Lower leg skin (tissue), 4 donors: ENCODE measurements around the gene CCDC142. TPM values are rescaled to one million over a fixed set of nuclear protein-coding genes. Genes with fewer than 3 reads are reported as not detected.

Experiments
- DNase-seq, 2 donors: peaks; one replicate each; pipeline ENCODE4 v3.0.0-alpha.2; 2019; ENCODE audit warnings: low spot score in 2 of 2
- H3K4me3 ChIP-seq: fragments of 200-600 bp; sonication (generic); 2 replicates; pipeline ENCODE4 v1.5.1; 2017; ENCODE audit warnings: mild to moderate bottlenecking, low read depth; ENCODE audit not compliant: poor library complexity, severe bottlenecking
- CTCF ChIP-seq, 3 donors: fragments of 450-650 bp; IDR thresholded peaks; one replicate each; pipeline ENCODE4 v1.5.1; 2016; ENCODE audit warnings: antibody characterized with exemption in 3 of 3, mild to moderate bottlenecking in 3 of 3, moderate library complexity in 2 of 3
- POLR2A ChIP-seq, 2 donors: fragments of 450-650 bp; IDR thresholded peaks; one replicate each; pipeline ENCODE4 v1.6.1; 2016 to 2017; ENCODE audit warnings: antibody characterized with exemption in 2 of 2, mild to moderate bottlenecking in 1 of 2, moderate library complexity in 1 of 2
- WGBS, 2 donors: methylation state at CpG; one replicate each; pipeline ENCODE4 v1.1.5; 2018; 5-methylcytosine and 5-hydroxymethylcytosine counted together
- intact Hi-C: fragments of 100-400 bp; cut with DNase I; formaldehyde crosslinking; loops from one replicate; pipeline ENCODE4 v1.15.0; 2023; ENCODE audit warnings: low total_unique reads
- total RNA-seq, 4 donors: library from RNA; depleted of rRNA; stranded (reverse); fragments of >200 nt; gene quantifications; one replicate each; pipeline ENCODE4 v1.1.0, GENCODE V29; 2016

Gene CCDC142
- total RNA-seq, 4 donors from 2014 or later = 11.7 to 16.1 (median 13.4) TPM

- DNase-seq = peak; percentile 57 to 95
- no peak for TF ChIP-seq CTCF (IDR thresholded peaks at IDR 0.05)
- TF ChIP-seq POLR2A (IDR thresholded peaks at IDR 0.05) = no peak
- intact Hi-C loops = no loop called here
- H3K4me3 ChIP-seq = peak overlapping the region; percentile 54
- 0 to 1% methylated on average over 22 to 33 of the region's 46 CpGs for WGBS, 2 donors
Observed at GRCh38 chr2:74457549-74458131, 25.2 kb downstream of the CCDC142 start.

- H3K4me3 ChIP-seq = peak overlapping the region; percentile 54
- TF ChIP-seq POLR2A (IDR thresholded peaks at IDR 0.05) = no peak
- no peak for TF ChIP-seq CTCF (IDR thresholded peaks at IDR 0.05)
- no peak for DNase-seq
- 0 to 2% methylated on average over 13 to 22 of the region's 27 CpGs for WGBS, 2 donors
- intact Hi-C loops = no loop called here
Observed at GRCh38 chr2:74457129-74457548, 25.7 kb downstream of the CCDC142 start.

- WGBS, 2 donors = 1% methylated on average over 40 of the region's 40 CpGs
- intact Hi-C loops = no loop called here
- peak; percentile 97 to 99 for DNase-seq
- TF ChIP-seq CTCF (IDR thresholded peaks at IDR 0.05) = peak in 1 of 3 donors; percentile 15
- no peak for TF ChIP-seq POLR2A (IDR thresholded peaks at IDR 0.05)
- peak within 1 kb of the TSS; percentile 46 for H3K4me3 ChIP-seq
Observed at GRCh38 chr2:74454654-74455511, 27.9 kb downstream of the CCDC142 start, which contains the start of gene INO80B. INO80B (plus strand) TSS chr2:74455087; CDS start chr2:74455117, 30 bp downstream.

- WGBS, 2 donors = 87 to 90% methylated on average over 3 of the region's 3 CpGs
- no peak overlapping the region for H3K4me3 ChIP-seq
- DNase-seq = no peak
- intact Hi-C loops = no loop called here
- TF ChIP-seq CTCF (IDR thresholded peaks at IDR 0.05) (no peak), POLR2A (IDR thresholded peaks at IDR 0.05) (no peak)
Observed at GRCh38 chr2:74450570-74451190, 32.1 kb downstream of the CCDC142 start.

GRCh38 chr2:74448771-74449170 lies 34.0 kb downstream of the CCDC142 start:
- 64 to 75% methylated on average over 2 of the region's 2 CpGs for WGBS, 2 donors
- TF ChIP-seq CTCF (IDR thresholded peaks at IDR 0.05) = no peak

More at GRCh38 chr2:74448771-74449170, 34.0 kb downstream of the CCDC142 start:
- no peak for DNase-seq
- intact Hi-C loops = no loop called here
- no peak overlapping the region for H3K4me3 ChIP-seq
